ENCODE results near the gene USP6.
"Not testable (repeated sequence)": the region's sequence is repeated elsewhere in the genome, so short reads cannot be mapped to it uniquely, and the experiment has no call there.

Gene USP6

DNA sequence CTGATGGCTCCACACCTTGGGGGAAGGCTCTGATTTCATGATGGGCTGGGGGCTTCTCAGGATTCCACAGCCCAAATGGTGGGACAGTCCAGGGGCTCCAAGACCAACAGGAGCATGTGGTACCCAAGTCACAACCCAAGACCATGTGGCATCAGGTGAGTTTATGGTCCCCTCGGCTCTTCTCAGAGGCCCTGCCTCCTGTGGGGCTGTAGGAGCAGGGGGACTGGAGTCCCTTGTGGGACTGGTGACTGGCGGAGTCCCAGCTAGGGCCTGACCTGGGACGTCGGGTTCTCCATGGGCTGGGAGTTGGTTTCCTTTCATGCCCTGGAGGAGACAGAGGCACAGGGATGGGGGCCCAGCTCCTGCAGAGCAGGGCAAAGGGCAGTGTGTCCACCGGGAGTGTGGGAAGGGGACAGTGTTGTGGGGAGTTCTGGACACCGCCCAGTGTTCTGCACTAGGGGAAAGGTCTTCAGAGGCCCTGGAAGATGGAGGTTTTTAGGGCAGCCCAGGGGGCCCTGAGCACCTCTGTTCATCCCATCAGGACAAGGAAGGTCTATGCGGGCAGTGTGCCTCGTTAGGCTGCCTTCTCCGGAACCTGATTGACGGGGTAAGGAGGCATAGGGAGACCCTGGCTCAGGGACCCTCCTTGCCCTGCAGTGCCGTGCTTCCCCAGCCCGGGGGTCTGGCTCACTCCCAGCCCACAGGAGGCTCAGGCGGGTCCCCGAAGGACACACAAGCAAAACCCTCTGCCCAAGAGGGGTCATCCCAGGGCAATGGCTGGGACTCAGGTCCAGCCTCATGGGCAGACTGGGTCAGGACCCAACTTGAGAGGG is 21.0 kb downstream of the USP6 start:
- not testable (repeated sequence) for DNase-seq

DNA sequence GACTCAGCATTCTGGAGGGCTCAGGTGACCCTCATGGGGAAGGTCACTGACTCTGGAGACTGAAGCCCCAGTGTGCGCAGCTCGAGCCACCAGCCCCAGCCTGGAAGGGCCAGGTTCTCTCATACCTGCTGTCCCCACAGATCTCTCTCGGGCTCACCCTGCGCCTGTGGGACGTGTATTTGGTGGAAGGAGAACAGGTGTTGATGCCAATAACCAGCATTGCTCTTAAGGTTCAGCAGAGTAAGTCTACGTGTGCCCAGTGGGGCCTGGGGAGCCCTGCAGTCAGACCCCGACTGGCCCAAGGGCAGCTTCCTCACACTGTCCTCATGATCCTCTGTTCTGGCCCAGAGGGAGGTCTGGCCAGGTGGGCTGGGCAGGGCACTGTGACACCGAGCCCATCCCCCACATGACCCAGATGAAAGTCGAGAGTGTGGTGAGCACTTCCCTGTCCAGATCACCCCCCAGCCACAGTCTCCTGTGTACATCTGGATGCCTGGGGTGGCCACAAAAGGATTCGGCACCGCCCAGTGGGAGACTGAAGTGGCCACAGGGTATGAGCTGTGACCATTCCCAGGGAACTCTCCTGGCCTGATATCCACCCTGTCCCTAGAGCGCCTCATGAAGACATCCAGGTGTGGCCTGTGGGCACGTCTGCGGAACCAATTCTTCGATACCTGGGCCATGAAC is 21.8 kb downstream of the USP6 start:
- not testable (repeated sequence) for DNase-seq

DNA sequence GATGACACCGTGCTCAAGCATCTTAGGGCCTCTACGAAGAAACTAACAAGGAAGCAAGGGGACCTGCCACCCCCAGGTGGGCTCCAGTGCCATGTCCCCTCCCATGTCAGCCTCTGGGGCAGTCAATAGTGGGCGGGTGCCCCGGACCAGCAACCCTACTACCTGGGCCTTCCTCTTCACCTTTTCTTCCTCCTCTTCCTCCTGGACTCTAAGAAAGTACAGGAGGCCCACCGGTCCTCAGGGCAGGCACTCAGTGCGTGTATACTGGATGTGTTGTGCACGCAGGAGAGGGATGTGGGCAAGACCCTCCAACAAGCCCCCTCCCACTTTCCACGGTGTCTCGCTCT is 22.3 kb downstream of the USP6 start:
- DNase-seq = not testable (repeated sequence)

DNA sequence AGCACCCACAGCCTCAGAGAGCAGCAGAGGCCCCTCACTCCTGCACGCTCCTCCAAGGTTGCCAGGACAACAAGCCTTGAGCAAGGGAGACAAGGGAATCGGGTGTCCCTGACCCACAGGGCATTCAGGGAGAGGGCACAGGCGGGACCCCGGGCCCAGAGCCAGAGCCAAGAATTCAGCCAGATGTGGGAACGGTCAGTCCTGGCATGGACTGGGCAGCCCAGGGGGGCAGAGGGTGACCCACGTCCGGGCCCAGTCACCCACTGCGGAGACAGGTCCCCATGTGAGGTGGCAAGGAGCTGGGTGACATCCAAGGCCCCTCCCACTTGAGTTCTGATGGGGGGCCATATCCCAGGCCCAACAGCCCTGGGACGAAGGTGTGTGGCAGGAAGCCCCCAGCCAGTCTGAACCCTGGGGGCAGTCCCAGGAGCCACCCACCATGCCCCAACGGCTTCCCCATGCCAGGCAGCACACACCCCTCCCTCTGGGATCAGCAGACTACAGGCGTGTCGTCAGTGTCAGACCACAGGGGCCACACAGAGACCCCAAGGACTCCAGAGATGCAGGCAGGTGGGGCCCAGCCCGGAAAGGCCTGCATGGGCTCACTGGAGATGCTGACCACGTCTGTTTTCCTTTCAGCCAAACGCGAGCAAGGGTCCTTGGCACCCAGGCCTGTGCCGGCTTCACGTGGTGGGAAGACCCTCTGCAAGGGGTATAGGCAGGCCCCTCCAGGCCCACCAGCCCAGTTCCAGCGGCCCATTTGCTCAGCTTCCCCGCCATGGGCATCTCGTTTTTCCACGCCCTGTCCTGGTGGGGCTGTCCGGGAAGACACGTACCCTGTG is 23.0 kb downstream of the USP6 start:
- DNase-seq = no peak

DNA sequence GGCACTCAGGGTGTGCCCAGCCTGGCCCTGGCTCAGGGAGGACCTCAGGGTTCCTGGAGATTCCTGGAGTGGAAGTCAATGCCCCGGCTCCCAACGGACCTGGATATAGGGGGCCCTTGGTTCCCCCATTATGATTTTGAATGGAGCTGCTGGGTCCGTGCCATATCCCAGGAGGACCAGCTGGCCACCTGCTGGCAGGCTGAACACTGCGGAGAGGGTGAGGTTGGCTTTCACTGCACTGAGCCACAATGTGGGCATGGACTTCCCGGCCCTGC is 23.6 kb downstream of the USP6 start:
- no peak for DNase-seq

DNA sequence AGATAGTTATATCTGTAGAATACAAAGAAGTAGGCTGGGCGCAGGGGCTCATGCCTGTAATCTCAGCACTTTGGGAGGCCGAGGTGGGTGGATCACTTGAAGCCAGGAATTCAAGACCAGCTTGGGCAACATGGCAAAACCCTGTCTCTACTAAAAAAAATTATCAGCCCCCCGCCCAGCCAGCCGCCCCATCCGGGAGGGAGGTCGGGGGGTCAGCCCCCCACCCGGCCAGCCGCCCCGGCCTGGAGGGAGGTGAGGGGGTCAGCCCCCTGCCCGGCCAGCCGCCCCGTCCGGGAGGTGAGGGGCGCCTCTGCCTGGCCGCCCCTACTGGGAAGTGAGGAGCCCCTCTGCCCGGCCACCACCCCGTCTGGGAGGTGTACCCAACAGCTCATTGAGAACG is 27.0 kb downstream of the USP6 start:
- not testable (repeated sequence) for DNase-seq

DNA sequence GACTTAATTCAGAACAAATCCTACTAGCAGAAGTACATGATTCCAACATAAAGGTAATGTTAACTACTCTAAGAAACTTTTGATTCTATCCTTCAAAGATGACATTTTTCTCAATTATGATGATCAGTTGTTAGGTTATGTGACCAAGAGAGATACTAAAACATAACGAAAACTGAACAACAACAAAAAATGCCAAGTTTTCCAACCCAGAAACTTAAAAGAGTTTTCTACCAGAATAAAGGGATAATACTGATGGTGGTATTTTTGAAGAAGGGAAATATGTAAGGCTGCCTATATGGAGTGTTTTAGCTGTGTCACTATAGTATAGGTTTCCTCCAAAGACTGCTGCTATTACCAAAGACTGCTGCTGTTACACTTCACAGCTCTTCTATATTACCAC is 30.3 kb downstream of the USP6 start:
- DNase-seq = not testable (repeated sequence)

DNA sequence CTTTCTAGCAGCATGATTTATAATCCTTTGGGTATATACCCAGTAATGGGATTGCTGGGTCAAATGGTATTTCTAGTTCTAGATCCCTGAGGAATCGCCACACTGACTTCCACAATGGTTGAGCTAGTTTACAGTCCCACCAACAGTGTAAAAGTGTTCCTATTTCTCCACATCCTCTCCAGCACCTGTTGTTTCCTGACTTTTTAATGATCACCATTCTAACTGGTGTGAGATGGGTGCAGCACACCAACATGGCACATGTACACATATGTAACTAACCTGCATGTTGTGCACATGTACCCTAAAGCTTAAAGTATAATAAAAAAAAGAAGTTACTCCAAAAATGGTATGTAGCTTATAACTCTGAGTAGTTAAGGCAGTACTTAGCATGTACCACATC is 44.9 kb downstream of the USP6 start:
- DNase-seq = not testable (repeated sequence)

DNA sequence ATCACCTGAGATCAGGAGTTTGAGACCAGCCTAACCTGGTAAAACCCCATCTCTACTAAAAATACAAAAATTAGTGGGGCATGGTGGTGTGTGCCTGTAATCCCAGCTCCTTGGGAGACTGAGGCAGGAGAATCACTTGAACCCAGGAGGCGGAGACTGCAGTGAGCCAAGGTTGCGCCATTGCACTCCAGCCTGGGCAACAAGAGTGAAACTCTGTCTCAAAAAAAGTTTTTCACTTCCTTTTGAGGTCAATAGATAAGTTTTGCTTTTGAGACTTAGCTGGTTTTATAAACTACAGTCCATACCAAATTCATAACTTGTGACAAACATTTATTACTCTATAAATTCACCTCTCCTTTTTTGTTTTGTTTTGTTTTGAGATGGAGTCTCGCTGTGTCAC is 46.0 kb downstream of the USP6 start:
- DNase-seq = not testable (repeated sequence)

DNA sequence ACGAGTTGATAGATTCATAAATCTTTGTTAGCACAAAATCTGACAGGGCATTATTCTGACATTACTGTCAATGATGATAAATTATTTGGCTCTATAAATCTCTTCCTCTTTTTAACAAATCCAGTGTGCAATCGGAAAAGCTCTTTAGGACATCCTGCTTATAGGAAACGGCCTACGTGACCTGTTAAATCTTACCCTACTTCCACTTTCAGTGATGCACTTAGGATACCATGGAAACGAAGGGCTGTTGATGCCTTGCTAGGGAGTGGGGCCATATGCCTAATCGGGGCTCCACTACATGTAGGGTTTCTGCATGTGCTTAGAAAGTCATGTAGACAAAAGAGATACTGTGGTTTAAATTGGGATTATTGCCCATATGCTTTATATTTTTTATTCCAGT is 48.6 kb downstream of the USP6 start:
- DNase-seq = no peak

DNA sequence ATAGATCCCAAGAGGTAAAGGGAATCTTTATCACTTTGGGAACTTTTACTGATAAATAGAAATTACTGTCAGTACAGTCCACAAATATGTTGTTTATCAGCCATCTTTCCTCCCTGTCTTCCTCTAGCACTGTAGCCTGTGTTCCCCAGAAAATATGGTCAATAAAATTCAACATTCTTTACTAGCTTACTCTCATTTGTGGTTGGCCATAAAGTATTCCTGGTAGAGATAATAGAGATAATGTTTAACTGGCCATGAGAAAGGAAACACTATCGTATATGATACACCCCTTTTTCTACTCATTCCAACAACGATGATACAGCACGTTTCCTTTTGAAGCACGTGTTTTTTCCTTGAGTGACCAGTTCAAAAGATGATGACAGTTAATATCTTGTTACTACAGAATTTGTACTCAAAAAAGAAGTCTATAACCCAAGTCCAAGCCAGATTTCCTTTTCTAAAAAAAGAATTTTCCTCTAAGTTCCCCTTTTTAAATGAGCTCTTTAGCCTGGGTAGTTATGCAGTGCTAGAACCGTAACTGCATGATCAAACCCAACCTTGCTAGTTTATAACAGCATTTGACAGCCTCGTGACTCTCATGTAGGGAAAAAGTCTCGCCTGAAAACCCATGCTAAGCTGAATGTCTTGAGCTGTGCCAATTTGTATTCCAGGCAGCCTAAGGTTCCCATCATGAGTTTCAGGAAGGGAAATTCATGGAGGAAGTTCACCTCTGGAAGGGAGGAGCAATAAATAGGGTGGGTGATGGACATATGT is 50.1 kb downstream of the USP6 start:
- DNase-seq = not testable (repeated sequence)

DNA sequence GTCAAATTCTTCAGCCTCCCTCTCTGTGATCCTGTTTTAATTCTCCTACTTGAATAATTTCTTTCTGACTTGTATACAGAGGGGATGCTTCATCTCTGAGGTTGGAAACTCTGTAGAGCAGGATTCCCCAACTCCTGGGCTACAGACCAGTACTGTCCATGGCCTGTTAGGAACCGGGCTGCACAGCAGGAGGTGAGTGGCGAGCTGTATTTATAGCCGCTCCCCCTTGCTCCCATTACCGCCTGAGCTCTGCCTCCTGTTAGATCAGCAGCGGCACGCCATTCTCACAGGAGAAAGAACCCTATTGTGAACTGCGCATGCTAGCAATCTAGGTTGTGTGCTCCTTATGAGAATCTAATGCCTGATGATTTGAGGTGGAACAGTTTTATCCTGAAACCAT is 59.2 kb downstream of the USP6 start:
- not testable (repeated sequence) for DNase-seq

DNA sequence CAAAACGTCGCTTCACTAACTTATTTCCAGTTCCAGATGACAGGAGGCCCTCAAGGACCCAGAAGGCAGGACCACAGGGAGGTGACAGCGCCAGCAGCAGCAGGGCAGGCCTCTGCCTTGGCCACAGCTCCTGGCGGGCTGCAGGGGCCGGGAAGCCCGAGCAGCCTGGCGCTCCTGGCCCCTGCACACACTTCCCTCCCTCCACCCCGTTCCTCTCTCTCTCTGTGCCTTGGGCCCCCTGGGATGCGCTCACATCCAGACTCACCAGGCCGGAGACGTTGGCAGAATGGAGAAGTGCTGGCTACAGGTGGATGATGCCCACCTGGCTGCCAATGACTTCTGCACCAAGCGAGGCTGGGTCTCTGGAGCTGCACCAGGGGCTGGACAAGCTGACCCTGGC is 63.2 kb downstream of the USP6 start:
- no peak for DNase-seq

DNA sequence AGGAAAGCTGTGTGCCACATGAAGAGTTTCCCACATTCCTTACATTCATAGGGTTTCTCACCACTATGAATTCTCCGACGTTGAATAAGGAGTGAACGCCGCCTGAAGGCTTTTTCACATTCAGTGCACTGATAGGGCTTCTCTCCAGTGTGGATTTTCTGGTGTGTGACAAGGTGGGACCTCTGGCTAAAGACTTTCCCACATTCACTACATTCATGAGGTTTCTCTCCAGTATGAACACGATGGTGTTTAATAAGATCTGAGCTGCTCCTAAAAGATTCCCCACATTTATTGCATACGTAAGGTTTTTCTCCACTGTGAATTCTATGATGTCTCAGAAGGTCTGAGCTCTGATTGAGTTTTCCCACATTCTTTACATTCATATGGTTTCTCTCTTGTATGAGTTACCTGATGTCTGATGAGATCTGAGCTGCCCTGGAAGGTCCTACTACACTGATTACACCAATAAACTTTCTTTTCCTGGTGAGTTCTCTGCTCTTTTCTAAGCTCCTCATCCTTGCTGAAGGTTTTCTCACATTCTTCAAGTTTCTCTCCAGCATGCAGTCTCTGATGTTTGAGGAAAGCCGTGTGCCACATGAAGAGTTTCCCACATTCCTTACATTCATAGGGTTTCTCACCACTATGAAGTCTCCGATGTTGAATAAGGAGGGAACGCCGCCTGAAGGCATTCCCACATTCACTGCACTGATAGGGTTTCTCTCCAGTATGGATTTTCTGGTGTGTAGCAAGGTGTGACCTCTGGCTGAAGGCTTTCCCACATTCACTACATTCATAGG is 65.9 kb downstream of the USP6 start:
- no peak for DNase-seq

DNA sequence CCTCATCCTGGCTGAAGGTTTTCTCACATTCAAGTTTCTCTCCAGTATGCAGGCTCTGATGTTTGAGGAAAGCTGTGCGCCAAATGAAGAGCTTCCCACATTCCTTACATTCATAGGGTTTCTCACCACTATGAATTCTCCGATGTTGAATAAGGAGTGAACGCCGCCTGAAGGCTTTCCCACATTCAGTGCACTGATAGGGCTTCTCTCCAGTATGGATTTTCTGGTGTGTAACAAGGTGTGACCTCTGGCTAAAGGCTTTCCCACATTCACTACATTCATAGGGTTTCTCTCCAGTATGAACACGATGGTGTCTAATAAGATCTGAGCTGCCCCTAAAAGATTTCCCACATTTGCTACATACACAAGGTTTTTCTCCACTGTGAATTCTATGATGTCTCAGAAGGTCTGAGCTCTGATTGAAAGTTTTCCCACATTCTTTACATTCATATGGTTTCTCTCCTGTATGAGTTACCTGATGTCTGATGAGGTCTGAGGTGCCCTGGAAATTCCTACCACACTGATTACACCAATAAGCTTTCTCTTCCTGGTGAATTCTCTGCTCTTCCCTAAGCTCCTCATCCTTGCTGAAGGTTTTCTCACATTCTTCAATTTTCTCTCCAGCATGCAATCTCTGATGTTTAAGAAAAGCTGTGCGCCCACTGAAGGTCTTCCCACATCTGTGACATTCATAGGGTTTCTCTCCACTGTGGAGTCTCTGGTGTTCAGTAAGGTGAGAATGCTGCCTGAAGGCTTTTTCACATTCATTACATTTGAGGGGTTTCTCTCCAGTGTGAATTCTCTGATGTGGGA is 67.0 kb downstream of the USP6 start:
- DNase-seq = no peak

DNA sequence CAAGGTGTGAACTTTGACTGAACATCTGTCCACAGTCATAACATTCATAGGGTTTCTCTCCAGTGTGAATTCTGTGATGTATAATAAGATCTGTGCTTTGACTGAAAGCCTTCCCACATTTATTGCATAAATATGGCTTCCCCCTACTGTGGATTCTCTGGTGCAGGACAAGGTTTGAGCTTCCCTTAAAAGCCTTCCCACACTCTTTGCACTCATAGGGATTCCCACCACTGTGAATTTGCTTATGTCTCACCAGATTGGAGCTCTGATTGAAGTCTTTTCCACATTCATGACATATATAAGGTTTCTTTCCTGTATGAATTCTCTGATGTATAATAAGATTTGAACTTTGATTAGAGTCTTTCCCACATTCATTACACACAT is 67.6 kb downstream of the USP6 start:
- no peak for DNase-seq

DNA sequence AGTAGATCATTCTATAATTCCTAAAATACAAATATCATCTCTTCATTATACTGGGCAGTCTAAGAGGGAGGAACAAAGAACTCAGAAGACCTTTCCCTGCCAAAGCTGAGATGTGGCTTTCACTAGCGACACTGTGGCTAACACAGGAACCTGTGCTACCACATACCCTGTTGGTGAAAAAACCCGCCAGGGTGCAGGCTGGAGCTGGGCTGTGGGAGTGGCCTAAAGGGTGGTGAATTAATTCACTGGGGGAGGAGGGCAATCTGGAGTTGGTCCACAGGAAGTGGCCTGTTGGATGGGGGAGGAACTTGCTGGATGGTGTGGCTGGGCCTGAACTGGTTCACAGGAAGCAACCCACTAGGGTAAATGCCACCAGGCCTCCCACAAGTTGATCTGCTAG is 68.5 kb downstream of the USP6 start:
- DNase-seq = no peak

DNA sequence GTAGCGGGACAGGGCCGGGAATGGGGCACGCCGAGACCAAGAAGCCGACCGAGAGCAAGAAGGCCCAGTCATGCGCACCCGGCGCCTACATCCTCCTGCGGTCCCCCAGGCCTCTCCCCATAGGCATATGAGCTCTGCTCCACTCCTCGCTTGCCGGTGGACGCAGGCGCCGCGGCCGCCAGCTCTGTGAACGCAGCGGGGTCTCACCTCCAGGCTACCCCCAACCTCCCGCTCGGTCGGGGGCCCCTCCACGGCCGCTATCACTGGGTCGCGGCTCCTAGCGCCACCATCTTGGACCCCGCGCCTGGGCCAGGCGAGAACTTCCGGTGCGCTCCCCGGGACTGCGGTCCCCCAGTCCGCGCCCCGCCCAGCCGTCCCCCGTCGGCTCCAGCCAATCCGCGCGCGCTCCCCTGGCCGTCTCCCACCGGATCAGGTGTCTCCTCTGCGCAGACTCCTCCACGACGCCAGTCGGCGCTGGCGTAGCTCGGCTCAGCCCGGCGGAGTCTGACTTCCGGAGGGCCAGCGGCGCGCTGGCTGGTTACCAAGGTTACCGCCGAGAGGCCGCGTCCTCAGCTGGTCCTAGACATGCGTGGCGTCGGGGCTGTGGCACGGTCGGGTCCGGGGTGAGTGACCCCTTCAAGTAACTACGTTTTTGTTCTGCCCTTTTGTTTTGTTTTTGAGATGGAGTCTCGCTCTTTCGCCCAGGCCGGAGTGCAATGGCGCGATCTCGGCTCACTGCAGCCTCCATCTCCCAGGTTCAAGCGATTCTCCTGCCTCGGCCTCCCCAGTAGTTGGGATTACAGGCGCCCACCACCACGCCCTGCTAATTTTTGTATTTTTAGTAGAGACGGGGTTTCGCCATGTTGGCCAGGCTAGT is 75.9 kb downstream of the USP6 start, which contains the start of gene ZNF594:
Gene ZNF594 (minus strand): TSS at position 328 of the 877 bp plus-strand sequence. CDS start 7,612 bp downstream, outside the sequence.
- DNase-seq = peak; percentile 62

DNA sequence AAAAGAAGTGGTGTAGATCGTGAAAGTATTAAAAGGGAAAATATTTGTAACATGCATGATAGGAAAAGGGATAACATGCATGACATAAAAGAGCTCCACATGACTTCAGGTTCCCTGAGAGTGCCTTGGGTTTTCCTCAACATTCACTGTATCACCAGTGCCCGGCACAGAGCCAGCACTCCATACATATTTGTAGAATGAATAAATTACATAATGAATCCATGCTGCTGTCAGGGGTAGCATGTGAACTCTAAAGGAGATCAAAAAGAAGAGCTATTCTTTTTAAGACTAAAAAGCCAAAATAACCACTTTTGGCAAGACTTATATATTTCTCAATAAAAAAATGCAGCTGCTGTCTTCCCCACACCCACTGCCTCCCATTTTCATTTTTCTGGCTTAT is 78.5 kb downstream of the USP6 start:
- DNase-seq = no peak

DNA sequence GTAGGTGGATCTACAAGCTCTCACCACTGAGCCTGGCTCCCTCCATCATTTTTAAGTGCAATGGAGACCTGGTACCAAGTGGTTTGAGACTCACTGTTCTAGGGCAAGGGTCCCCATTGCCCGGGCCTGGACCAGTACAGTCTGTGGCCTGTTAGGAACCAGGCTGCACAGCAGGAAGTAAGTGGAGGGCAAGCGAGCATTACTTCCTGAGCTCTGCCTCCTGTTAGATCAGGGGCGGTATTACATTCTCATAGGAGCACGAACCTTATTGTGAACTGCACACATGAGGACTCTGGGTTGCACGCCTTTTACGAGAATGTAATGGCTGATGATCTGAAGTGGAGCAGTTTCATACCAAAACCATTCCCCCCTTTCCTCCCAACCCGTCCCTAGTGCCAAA is 82.6 kb downstream of the USP6 start:
- DNase-seq = no peak

Data from GF-D8 (cell line).